GM23338 (cell line): ENCODE measurements around the gene ZNF229. TPM values are rescaled to one million over a fixed set of nuclear protein-coding genes. Genes with fewer than 3 reads are reported as not detected.

Experiments used
- ATAC-seq: fragments of 200-7000 bp; cut with Tn5 transposase; 3 replicates; pipeline ENCODE4 v1.9.1; 2020
- DNase-seq: peaks from one replicate; pipeline ENCODE4 v3.0.0-alpha.2; 2015; ENCODE audit warnings: low spot score
- H2AFZ ChIP-seq: fragments of 200-600 bp; sonication (generic); 2 replicates; pipeline ENCODE4 v1.8.0; 2016; ENCODE audit warnings: antibody characterized with exemption, mild to moderate bottlenecking, moderate library complexity
- H3F3A ChIP-seq: fragments of 200-600 bp; sonication (generic); replicated peaks from 2 replicates; pipeline ENCODE4 v1.8.0; 2017; ENCODE audit warnings: antibody characterized with exemption, mixed run types, low read depth
- H3K27ac ChIP-seq: fragments of 200-600 bp; sonication (generic); 2 replicates; pipeline ENCODE4 v1.6.1; 2016; ENCODE audit warnings: low read depth
- H3K27me3 ChIP-seq: fragments of 200-600 bp; sonication (generic); 2 replicates; pipeline ENCODE4 v1.8.0; 2016; ENCODE audit warnings: mild to moderate bottlenecking, mixed run types, moderate library complexity; ENCODE audit not compliant: insufficient read depth
- H3K36me3 ChIP-seq: fragments of 200-600 bp; sonication (generic); 2 replicates; pipeline ENCODE4 v1.8.0; 2016; ENCODE audit warnings: mild to moderate bottlenecking; ENCODE audit not compliant: insufficient read depth
- H3K4me1 ChIP-seq: fragments of 200-600 bp; sonication (generic); 2 replicates; pipeline ENCODE4 v1.8.0; 2016; ENCODE audit warnings: mild to moderate bottlenecking, moderate library complexity; ENCODE audit not compliant: insufficient read depth
- H3K4me2 ChIP-seq: fragments of 200-600 bp; sonication (generic); 2 replicates; pipeline ENCODE4 v1.7.1; 2017; ENCODE audit warnings: mixed run types
- H3K4me3 ChIP-seq: fragments of 200-600 bp; sonication (generic); 2 replicates; pipeline ENCODE4 v1.6.1; 2016; ENCODE audit warnings: mixed run types
- H3K79me2 ChIP-seq: fragments of 200-600 bp; sonication (generic); replicated peaks from 2 replicates; pipeline ENCODE4 v1.8.0; 2017; ENCODE audit warnings: mild to moderate bottlenecking; ENCODE audit not compliant: insufficient read depth
- H3K9me2 ChIP-seq: fragments of 200-600 bp; sonication (generic); 2 replicates; pipeline ENCODE4 v1.8.0; 2017; ENCODE audit not compliant: insufficient read depth
- H4K20me1 ChIP-seq: fragments of 200-600 bp; sonication (generic); replicated peaks from 2 replicates; pipeline ENCODE4 v1.8.0; 2017; ENCODE audit warnings: mild to moderate bottlenecking; ENCODE audit not compliant: insufficient read depth
- H3K27ac Mint-ChIP-seq: 2 replicates; pipeline ENCODE4 v1.8.0; 2020; ENCODE audit warnings: inconsistent platforms, mild to moderate bottlenecking, moderate library complexity, mixed read lengths
- H3K27me3 Mint-ChIP-seq: 3 replicates; pipeline ENCODE4 v1.8.0; 2022; ENCODE audit warnings: low read depth, mild to moderate bottlenecking, moderate library complexity, mixed read lengths, inconsistent platforms; ENCODE audit not compliant: insufficient read depth, poor library complexity
- H3K36me3 Mint-ChIP-seq: 3 replicates; pipeline ENCODE4 v1.8.0; 2021; ENCODE audit warnings: low read depth, mild to moderate bottlenecking, inconsistent platforms, moderate library complexity, mixed read lengths
- H3K4me1 Mint-ChIP-seq: 3 replicates; pipeline ENCODE4 v1.8.0; 2020; ENCODE audit warnings: mild to moderate bottlenecking, inconsistent platforms, mixed read lengths
- H3K4me3 Mint-ChIP-seq: 3 replicates; pipeline ENCODE4 v1.8.0; 2021; ENCODE audit warnings: moderate library complexity, mild to moderate bottlenecking, inconsistent platforms, mixed read lengths
- H3K9me3 Mint-ChIP-seq: 3 replicates; pipeline ENCODE4 v1.8.0; 2020; ENCODE audit warnings: moderate library complexity, mild to moderate bottlenecking, inconsistent platforms, mixed read lengths
- CREB1 ChIP-seq: fragments of 250-450 bp; sonication (Bioruptor Pico); IDR thresholded peaks from 2 replicates; pipeline ENCODE4 v1.5.0; 2020; ENCODE audit warnings: low read depth, mild to moderate bottlenecking, moderate library complexity
- EZH2 ChIP-seq: fragments of 200-600 bp; sonication (generic); IDR thresholded peaks from one replicate; pipeline ENCODE4 v1.8.0; 2017; ENCODE audit warnings: antibody characterized with exemption, mild to moderate bottlenecking, low read depth; ENCODE audit not compliant: unreplicated experiment
- EZH2phosphoT487 ChIP-seq: fragments of 200-600 bp; sonication (generic); IDR thresholded peaks from one replicate; pipeline ENCODE4 v1.8.1; 2018; ENCODE audit warnings: antibody characterized with exemption; ENCODE audit not compliant: unreplicated experiment
- JUNB ChIP-seq: IDR thresholded peaks from one replicate; pipeline ENCODE4 v1.6.1; 2016; ENCODE audit warnings: antibody characterized with exemption; ENCODE audit not compliant: unreplicated experiment
- NANOG ChIP-seq: IDR thresholded peaks from 2 replicates; pipeline ENCODE4 v1.6.1; 2016; ENCODE audit warnings: antibody characterized with exemption, borderline replicate concordance
- POLR2AphosphoS5 ChIP-seq: IDR thresholded peaks from 2 replicates; pipeline ENCODE4 v1.6.1; 2016; ENCODE audit warnings: antibody characterized with exemption, low read depth
- STAT1 ChIP-seq: IDR thresholded peaks from one replicate; pipeline ENCODE4 v1.6.1; 2016; ENCODE audit warnings: antibody characterized with exemption; ENCODE audit not compliant: unreplicated experiment
- ZNF114 ChIP-seq: fragments of 250-450 bp; sonication (Bioruptor Pico); IDR thresholded peaks from 2 replicates; pipeline ENCODE4 v1.5.0; 2020; ENCODE audit warnings: mild to moderate bottlenecking, moderate library complexity
- ZNF331 ChIP-seq: fragments of 250-450 bp; sonication (Bioruptor Pico); IDR thresholded peaks from 2 replicates; pipeline ENCODE4 v1.5.0; 2020; ENCODE audit warnings: low read depth, mild to moderate bottlenecking, moderate library complexity
- polyA plus RNA-seq: library from polyadenylated mRNA; unstranded; fragments of >200 nt; fragmentation: Nextera tagmentation; extraction: Ambion mirVana; gene quantifications from 2 replicates; pipeline ENCODE4 v1.2.1, GENCODE V29; 2016
- total RNA-seq: library from RNA; depleted of rRNA; stranded (reverse); fragments of >200 nt; shearing (Covaris generic); gene quantifications from 2 replicates; pipeline ENCODE4 v1.2.3, GENCODE V29; 2014
- TF ChIP-seq, protein P1 (sequence below): IDR thresholded peaks from 2 replicates; pipeline ENCODE4 v1.6.1; 2016; ENCODE audit warnings: antibody characterized with exemption
- TF ChIP-seq, protein P2 (sequence below), 2 experiments: fragments of 200-600 bp in 1 of 2; sonication (generic) in 1 of 2; conservative IDR thresholded peaks; 2 replicates each; pipeline versions ENCODE4 v1.5.1 to v1.6.1; 2016 to 2017; ENCODE audit warnings: antibody characterized with exemption in 2 of 2, low read depth in 2 of 2, mild to moderate bottlenecking in 2 of 2, moderate library complexity in 1 of 2
- TF ChIP-seq, protein P3 (sequence below): IDR thresholded peaks from one replicate; pipeline ENCODE4 v1.6.1; 2018; ENCODE audit warnings: antibody characterized with exemption; ENCODE audit not compliant: unreplicated experiment
- TF ChIP-seq, protein P4 (sequence below): fragments of 250-450 bp; sonication (Bioruptor Pico); IDR thresholded peaks from 2 replicates; pipeline ENCODE4 v1.5.0; 2020; ENCODE audit warnings: mild to moderate bottlenecking, moderate library complexity

Gene ZNF229
- total and polyA plus RNA-seq, 2 experiments from 2014 or later = 2.6 to 5.2 TPM

DNA sequence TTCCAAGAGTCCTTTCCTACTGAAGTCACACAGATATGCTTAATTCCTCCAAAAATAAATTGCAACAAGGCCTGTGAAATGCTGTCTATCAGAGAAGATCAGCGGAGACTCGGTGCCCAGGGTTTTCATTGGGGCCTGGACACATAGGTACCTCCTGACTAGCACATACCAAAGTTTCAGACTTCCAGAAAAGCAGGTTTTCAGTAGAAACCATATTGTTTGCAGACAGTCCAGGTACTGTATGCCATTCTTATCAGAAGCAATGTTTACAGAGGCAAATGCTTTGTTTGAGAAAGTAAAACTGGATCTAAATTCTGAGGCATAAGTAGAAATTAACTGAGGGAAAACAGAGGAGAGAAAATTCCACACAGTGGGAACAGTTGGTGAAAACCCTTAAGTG is 12.8 kb downstream of the ZNF229 start:
- H3K79me2 ChIP-seq = no peaks in the 10 kb centered on the region
- no peak overlapping the region for H2AFZ ChIP-seq
- no peak overlapping the region for H3K4me2 ChIP-seq
- H3K36me3 Mint-ChIP-seq = peaks cover 93% of the 10 kb centered on the region
- H3K27me3 Mint-ChIP-seq = no peaks in the 10 kb centered on the region
- H3K4me3 Mint-ChIP-seq = no peak overlapping the region
- DNase-seq = no peak
- no peak for ATAC-seq
- H3K27me3 ChIP-seq = no peaks in the 10 kb centered on the region
- peaks cover 16% of the 10 kb centered on the region for H3K36me3 ChIP-seq
- no peaks in the 10 kb centered on the region for H3F3A ChIP-seq
- H3K4me1 Mint-ChIP-seq = no peaks in the 10 kb centered on the region
- TF ChIP-seq ZNF114 (CRISPR knock-in tag) = no peak
- TF ChIP-seq, protein P1, sequence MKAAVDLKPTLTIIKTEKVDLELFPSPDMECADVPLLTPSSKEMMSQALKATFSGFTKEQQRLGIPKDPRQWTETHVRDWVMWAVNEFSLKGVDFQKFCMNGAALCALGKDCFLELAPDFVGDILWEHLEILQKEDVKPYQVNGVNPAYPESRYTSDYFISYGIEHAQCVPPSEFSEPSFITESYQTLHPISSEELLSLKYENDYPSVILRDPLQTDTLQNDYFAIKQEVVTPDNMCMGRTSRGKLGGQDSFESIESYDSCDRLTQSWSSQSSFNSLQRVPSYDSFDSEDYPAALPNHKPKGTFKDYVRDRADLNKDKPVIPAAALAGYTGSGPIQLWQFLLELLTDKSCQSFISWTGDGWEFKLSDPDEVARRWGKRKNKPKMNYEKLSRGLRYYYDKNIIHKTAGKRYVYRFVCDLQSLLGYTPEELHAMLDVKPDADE = no peak
- TF ChIP-seq, protein P2, sequence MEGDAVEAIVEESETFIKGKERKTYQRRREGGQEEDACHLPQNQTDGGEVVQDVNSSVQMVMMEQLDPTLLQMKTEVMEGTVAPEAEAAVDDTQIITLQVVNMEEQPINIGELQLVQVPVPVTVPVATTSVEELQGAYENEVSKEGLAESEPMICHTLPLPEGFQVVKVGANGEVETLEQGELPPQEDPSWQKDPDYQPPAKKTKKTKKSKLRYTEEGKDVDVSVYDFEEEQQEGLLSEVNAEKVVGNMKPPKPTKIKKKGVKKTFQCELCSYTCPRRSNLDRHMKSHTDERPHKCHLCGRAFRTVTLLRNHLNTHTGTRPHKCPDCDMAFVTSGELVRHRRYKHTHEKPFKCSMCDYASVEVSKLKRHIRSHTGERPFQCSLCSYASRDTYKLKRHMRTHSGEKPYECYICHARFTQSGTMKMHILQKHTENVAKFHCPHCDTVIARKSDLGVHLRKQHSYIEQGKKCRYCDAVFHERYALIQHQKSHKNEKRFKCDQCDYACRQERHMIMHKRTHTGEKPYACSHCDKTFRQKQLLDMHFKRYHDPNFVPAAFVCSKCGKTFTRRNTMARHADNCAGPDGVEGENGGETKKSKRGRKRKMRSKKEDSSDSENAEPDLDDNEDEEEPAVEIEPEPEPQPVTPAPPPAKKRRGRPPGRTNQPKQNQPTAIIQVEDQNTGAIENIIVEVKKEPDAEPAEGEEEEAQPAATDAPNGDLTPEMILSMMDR (conservative IDR thresholded peaks at IDR 0.05; ENCODE audit: low read depth in 2 of 2) = no peak
- TF ChIP-seq ZNF331 (CRISPR knock-in tag) = no peak
- TF ChIP-seq POLR2AphosphoS5 = no peak
- TF ChIP-seq, protein P3, sequence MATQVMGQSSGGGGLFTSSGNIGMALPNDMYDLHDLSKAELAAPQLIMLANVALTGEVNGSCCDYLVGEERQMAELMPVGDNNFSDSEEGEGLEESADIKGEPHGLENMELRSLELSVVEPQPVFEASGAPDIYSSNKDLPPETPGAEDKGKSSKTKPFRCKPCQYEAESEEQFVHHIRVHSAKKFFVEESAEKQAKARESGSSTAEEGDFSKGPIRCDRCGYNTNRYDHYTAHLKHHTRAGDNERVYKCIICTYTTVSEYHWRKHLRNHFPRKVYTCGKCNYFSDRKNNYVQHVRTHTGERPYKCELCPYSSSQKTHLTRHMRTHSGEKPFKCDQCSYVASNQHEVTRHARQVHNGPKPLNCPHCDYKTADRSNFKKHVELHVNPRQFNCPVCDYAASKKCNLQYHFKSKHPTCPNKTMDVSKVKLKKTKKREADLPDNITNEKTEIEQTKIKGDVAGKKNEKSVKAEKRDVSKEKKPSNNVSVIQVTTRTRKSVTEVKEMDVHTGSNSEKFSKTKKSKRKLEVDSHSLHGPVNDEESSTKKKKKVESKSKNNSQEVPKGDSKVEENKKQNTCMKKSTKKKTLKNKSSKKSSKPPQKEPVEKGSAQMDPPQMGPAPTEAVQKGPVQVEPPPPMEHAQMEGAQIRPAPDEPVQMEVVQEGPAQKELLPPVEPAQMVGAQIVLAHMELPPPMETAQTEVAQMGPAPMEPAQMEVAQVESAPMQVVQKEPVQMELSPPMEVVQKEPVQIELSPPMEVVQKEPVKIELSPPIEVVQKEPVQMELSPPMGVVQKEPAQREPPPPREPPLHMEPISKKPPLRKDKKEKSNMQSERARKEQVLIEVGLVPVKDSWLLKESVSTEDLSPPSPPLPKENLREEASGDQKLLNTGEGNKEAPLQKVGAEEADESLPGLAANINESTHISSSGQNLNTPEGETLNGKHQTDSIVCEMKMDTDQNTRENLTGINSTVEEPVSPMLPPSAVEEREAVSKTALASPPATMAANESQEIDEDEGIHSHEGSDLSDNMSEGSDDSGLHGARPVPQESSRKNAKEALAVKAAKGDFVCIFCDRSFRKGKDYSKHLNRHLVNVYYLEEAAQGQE = no peak
- TF ChIP-seq CREB1 = no peak
- no peak for TF ChIP-seq JUNB
- TF ChIP-seq STAT1 = no peak
- TF ChIP-seq NANOG = no peak
- TF ChIP-seq, protein P4, sequence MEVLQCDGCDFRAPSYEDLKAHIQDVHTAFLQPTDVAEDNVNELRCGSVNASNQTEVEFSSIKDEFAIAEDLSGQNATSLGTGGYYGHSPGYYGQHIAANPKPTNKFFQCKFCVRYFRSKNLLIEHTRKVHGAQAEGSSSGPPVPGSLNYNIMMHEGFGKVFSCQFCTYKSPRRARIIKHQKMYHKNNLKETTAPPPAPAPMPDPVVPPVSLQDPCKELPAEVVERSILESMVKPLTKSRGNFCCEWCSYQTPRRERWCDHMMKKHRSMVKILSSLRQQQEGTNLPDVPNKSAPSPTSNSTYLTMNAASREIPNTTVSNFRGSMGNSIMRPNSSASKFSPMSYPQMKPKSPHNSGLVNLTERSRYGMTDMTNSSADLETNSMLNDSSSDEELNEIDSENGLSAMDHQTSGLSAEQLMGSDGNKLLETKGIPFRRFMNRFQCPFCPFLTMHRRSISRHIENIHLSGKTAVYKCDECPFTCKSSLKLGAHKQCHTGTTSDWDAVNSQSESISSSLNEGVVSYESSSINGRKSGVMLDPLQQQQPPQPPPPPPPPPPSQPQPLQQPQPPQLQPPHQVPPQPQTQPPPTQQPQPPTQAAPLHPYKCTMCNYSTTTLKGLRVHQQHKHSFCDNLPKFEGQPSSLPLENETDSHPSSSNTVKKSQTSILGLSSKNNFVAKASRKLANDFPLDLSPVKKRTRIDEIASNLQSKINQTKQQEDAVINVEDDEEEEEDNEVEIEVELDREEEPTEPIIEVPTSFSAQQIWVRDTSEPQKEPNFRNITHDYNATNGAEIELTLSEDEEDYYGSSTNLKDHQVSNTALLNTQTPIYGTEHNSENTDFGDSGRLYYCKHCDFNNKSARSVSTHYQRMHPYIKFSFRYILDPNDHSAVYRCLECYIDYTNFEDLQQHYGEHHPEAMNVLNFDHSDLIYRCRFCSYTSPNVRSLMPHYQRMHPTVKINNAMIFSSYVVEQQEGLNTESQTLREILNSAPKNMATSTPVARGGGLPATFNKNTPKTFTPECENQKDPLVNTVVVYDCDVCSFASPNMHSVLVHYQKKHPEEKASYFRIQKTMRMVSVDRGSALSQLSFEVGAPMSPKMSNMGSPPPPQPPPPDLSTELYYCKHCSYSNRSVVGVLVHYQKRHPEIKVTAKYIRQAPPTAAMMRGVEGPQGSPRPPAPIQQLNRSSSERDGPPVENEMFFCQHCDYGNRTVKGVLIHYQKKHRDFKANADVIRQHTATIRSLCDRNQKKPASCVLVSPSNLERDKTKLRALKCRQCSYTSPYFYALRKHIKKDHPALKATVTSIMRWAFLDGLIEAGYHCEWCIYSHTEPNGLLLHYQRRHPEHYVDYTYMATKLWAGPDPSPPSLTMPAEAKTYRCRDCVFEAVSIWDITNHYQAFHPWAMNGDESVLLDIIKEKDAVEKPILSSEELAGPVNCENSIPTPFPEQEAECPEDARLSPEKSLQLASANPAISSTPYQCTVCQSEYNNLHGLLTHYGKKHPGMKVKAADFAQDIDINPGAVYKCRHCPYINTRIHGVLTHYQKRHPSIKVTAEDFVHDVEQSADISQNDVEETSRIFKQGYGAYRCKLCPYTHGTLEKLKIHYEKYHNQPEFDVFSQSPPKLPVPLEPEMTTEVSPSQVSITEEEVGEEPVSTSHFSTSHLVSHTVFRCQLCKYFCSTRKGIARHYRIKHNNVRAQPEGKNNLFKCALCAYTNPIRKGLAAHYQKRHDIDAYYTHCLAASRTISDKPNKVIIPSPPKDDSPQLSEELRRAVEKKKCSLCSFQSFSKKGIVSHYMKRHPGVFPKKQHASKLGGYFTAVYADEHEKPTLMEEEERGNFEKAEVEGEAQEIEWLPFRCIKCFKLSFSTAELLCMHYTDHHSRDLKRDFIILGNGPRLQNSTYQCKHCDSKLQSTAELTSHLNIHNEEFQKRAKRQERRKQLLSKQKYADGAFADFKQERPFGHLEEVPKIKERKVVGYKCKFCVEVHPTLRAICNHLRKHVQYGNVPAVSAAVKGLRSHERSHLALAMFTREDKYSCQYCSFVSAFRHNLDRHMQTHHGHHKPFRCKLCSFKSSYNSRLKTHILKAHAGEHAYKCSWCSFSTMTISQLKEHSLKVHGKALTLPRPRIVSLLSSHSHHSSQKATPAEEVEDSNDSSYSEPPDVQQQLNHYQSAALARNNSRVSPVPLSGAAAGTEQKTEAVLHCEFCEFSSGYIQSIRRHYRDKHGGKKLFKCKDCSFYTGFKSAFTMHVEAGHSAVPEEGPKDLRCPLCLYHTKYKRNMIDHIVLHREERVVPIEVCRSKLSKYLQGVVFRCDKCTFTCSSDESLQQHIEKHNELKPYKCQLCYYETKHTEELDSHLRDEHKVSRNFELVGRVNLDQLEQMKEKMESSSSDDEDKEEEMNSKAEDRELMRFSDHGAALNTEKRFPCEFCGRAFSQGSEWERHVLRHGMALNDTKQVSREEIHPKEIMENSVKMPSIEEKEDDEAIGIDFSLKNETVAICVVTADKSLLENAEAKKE (CRISPR knock-in tag) = no peak
- TF ChIP-seq EZH2 = no peak
- no peak for TF ChIP-seq EZH2phosphoT487
- no peak overlapping the region for H3K4me3 ChIP-seq
- H4K20me1 ChIP-seq = no peaks in the 10 kb centered on the region
- H3K4me1 ChIP-seq = no peaks in the 10 kb centered on the region
- 0 out of 2 replicates have a peak, but pooled peaks cover 5% of the 10 kb centered on the region for H3K9me2 ChIP-seq
- H3K27ac Mint-ChIP-seq = no peak overlapping the region
- H3K27ac ChIP-seq = no peak overlapping the region
- peaks cover 75% of the 10 kb centered on the region for H3K9me3 Mint-ChIP-seq
